Activated T-cell treated with anti-CD3 and anti-CD28 coated beads, Interleukin-2, amount 50 U/mL, for 48 hours (primary cell): ENCODE results near the gene MAGED4B.
"Not testable (repeated sequence)": the region's sequence is repeated elsewhere in the genome, so short reads cannot be mapped to it uniquely, and the experiment has no call there.

Experiments used
- DNase-seq, 2 experiments: peaks; one replicate each; pipeline ENCODE4 v3.0.0-alpha.2; 2020

Gene MAGED4B, protein sequence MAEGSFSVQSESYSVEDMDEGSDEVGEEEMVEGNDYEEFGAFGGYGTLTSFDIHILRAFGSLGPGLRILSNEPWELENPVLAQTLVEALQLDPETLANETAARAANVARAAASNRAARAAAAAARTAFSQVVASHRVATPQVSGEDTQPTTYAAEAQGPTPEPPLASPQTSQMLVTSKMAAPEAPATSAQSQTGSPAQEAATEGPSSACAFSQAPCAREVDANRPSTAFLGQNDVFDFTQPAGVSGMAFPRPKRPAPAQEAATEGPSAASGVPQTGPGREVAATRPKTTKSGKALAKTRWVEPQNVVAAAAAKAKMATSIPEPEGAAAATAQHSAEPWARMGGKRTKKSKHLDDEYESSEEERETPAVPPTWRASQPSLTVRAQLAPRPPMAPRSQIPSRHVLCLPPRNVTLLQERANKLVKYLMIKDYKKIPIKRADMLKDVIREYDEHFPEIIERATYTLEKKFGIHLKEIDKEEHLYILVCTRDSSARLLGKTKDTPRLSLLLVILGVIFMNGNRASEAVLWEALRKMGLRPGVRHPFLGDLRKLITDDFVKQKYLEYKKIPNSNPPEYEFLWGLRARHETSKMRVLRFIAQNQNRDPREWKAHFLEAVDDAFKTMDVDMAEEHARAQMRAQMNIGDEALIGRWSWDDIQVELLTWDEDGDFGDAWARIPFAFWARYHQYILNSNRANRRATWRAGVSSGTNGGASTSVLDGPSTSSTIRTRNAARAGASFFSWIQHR

DNA sequence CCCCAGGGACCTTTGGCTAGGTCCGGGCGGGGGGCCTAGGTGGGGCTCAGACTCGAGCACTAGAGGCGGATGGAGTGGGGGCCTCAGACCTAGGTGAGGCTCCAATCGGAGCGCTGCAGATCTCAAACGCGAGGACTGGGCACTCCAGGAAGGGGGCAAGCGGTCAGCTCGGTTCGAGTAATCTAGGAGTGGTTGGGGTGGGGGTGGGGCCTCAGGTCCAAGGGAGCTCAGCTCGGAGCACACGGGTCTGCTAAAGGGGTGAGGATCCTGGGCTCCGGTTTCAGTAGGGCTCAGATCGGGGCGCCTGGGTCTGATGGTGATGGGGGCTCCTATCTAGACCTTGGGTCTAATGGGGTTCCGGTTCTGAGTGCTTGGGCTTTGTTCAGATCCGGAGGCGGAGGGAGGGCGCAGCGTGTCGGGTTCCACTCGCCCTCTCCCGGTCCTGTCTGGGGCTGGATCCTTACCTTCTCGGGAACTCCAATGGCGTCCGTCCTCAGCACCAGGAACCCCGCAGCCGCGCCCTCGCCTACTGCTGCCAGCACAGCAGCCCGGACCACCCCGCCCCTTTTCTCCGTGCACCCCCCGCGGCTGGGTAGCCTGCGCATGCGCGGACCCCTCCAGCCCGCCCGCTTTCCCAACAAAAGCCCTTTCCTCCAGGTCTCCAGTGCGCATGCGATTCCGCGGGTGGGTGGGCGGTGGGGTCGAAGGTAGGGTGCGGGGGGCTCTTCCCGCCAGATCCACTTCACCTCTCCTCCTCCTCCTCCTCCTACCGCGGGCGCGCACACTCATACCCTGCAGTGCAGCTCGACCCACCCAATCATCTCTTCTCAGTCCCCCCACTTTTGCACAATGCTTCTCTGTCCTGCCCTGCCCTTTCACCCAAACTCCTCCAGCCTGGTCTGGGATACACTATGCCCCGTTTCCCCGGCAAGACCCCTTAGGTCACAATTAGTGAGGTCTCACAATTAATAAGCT, at the start of gene MAGED4B:
TSS of gene MAGED4B (minus strand) at position 518 of the 975 bp plus-strand sequence. CDS start 1,011 bp downstream, outside the sequence.
- DNase-seq, result not testable (repeated sequence)

- no peak for DNase-seq
Observed at GRCh38 chrX:52118262-52118661, 49.3 kb upstream of the MAGED4B start.

DNA sequence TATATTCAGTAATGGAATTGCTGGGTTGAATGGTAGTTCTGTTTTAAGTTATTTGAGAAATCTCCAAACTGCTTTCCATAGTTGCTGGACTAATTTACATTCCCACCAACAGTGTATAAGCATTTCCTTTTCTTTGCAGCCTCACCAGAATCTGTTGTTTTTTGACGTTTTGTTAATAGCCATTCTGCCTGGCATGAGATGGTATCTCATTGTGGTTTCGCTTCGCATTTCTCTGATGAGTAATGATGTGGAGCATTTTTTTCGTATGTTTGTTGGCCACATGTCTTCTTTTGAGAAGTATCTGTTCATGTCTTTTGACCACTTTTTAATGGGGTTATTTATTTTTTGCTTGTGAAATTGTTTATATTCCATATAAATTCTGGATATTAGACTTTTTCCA, 13.6 kb upstream of the MAGED4B start:
- DNase-seq, result no peak

- DNase-seq, result no peak
Observed at GRCh38 chrX:52078131-52078530, 9.1 kb upstream of the MAGED4B start.

- DNase-seq, result not testable (repeated sequence)
Observed at GRCh38 chrX:52042288-52042687, 26.7 kb downstream of the MAGED4B start.

- no peak for DNase-seq
Observed at GRCh38 chrX:52034211-52034610, 34.8 kb downstream of the MAGED4B start.

DNA sequence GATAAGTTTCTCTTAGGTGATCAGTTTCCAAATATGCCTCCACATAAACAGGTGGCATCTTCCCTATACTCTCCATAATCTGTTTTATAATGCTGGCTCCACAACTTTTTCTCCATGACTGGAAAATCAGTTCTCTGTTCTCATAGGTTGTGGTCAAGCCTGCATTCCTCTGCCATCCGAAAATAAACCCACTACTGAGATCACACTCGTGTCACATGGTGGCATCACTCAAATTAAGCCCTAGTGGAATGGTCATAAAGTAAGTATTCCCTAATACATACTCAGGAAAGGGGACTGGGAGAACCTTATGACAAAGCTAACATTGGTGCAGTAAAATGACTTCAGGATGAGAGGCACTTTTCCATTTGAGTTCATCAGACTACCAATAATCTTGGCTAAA, 37.6 kb downstream of the MAGED4B start:
- no peak for DNase-seq

DNA sequence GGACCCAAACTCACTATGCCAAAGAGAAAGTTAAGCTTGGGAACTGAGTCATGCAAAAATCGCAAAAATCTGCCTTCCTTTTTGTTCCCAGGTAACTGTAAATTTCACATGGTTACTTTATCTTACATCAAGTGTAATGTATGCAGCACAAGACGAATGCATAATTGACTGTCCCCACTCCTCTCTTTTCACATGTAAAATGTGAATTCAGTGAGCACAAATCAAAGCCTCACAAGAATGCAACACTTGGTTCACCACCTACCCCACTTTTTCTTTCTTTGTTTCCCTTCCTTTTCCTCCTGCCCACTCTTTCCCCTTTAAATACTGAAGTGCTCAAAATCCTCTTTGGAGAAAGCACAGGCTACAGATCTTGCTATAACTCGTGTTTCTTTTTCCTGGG, 53.2 kb downstream of the MAGED4B start:
- no peak for DNase-seq
